OCI-LY3 (cell line): ENCODE data around the gene ARL10.

Source experiments
- CTCF ChIP-seq: fragments of 200-600, 300-600 bp; sonication (generic); IDR thresholded peaks from 2 replicates; pipeline ENCODE4 v1.5.1; 2014; ENCODE audit warnings: antibody characterized with exemption, low read length, low read depth
- EZH2phosphoT487 ChIP-seq: fragments of 200-600 bp; shearing (Covaris generic); IDR thresholded peaks from 2 replicates; pipeline ENCODE4 v1.6.1; 2018; ENCODE audit warnings: antibody characterized with exemption, mixed run types, low read depth

GRCh38 chr5:176408590-176408989 lies 43.3 kb downstream of the ARL10 start:
- TF ChIP-seq CTCF (no peak), EZH2phosphoT487 (no peak)
